Stimulated activated CD8-positive, alpha-beta memory T cell treated with anti-CD3 and anti-CD28 coated beads, Interleukin-12 subunit alpha, Interleukin-12 subunit beta, amount 100 ng/mL, for 24 hours (primary cell): ENCODE results near the gene CNOT1.
"Not testable (repeated sequence)": the region's sequence is repeated elsewhere in the genome, so short reads cannot be mapped to it uniquely, and the experiment has no call there.

Experiments
- DNase-seq: peaks from one replicate; pipeline ENCODE4 v3.0.0-alpha.2; 2020; ENCODE audit errors: extremely low read depth

CNOT1 gene

GRCh38 chr16:58582133-58582532 lies 47.5 kb downstream of the CNOT1 start:
- DNase-seq: no peak

GRCh38 chr16:58579587-58579986 lies 50.0 kb downstream of the CNOT1 start:
- DNase-seq: no peak

GRCh38 chr16:58578642-58579041 lies 51.0 kb downstream of the CNOT1 start:
- DNase-seq: no peak

- DNase-seq: no peak
Measured at GRCh38 chr16:58577141-58577540, 52.5 kb downstream of the CNOT1 start.

GRCh38 chr16:58574895-58575294 lies 54.7 kb downstream of the CNOT1 start:
- no peak for DNase-seq

- DNase-seq: not testable (repeated sequence)
Measured at GRCh38 chr16:58565697-58566096, 63.9 kb downstream of the CNOT1 start.

GRCh38 chr16:58563775-58564174 lies 65.9 kb downstream of the CNOT1 start:
- DNase-seq: no peak

GRCh38 chr16:58563235-58563634 lies 66.4 kb downstream of the CNOT1 start:
- no peak for DNase-seq

GRCh38 chr16:58556678-58557077 lies 72.9 kb downstream of the CNOT1 start:
- DNase-seq: no peak

GRCh38 chr16:58551496-58551895 lies 78.1 kb downstream of the CNOT1 start:
- DNase-seq: no peak

- no peak for DNase-seq
Measured at GRCh38 chr16:58548378-58548777, 81.2 kb downstream of the CNOT1 start.

- DNase-seq: no peak
Measured at GRCh38 chr16:58543685-58544084, 85.9 kb downstream of the CNOT1 start.

GRCh38 chr16:58542291-58542690 lies 87.3 kb downstream of the CNOT1 start:
- DNase-seq: no peak

- DNase-seq: no peak
Measured at GRCh38 chr16:58541711-58542110, 87.9 kb downstream of the CNOT1 start.

GRCh38 chr16:58537124-58537906 lies 92.3 kb downstream of the CNOT1 start:
- DNase-seq: no peak

- DNase-seq: no peak
Measured at GRCh38 chr16:58536278-58536677, 93.3 kb downstream of the CNOT1 start.

GRCh38 chr16:58535100-58535499 lies 94.5 kb downstream of the CNOT1 start:
- DNase-seq: no peak

GRCh38 chr16:58533751-58534470 lies 95.7 kb downstream of the CNOT1 start:
- no peak for DNase-seq

GRCh38 chr16:58532414-58532813 lies 97.2 kb downstream of the CNOT1 start:
- no peak for DNase-seq

- DNase-seq: no peak
Measured at GRCh38 chr16:58530179-58530578, 99.4 kb downstream of the CNOT1 start.

- DNase-seq: no peak
Measured at GRCh38 chr16:58519707-58520106, 109.9 kb downstream of the CNOT1 start.

GRCh38 chr16:58518980-58519368 lies 110.7 kb downstream of the CNOT1 start:
- DNase-seq: no peak
